SK-N-DZ (cell line): Measurements from ENCODE around the gene BAIAP2L2.
A peak's percentile ranks its signal among the peaks of the same experiment; 100 is the strongest.

Experiments
- DNase-seq: peaks from one replicate; pipeline ENCODE4 v3.0.0-alpha.2; 2015; ENCODE audit warnings: low spot score

The BAIAP2L2 gene

GRCh38 chr22:38108561-38109319 is 1.7 kb downstream of the BAIAP2L2 start:
- no peak for DNase-seq

GRCh38 chr22:38107692-38108515 is 2.6 kb downstream of the BAIAP2L2 start:
- DNase-seq, result no peak

GRCh38 chr22:38106814-38107578 is 3.5 kb downstream of the BAIAP2L2 start:
- DNase-seq, result no peak

- no peak for DNase-seq
These were observed 6.4 kb downstream of the BAIAP2L2 start for GRCh38 chr22:38104084-38104483.

- DNase-seq, result no peak
These were observed 6.8 kb downstream of the BAIAP2L2 start for GRCh38 chr22:38103641-38104040.

GRCh38 chr22:38098410-38099249 is 11.9 kb downstream of the BAIAP2L2 start:
- no peak for DNase-seq

GRCh38 chr22:38097557-38098409 is 12.7 kb downstream of the BAIAP2L2 start:
- peak; percentile 81 for DNase-seq

GRCh38 chr22:38097058-38097457 is 13.4 kb downstream of the BAIAP2L2 start:
- DNase-seq, result no peak

GRCh38 chr22:38089474-38089851 is 21.0 kb downstream of the BAIAP2L2 start:
- DNase-seq, result no peak

GRCh38 chr22:38088629-38089473 is 21.6 kb downstream of the BAIAP2L2 start:
- no peak for DNase-seq

- no peak for DNase-seq
These were observed 22.6 kb downstream of the BAIAP2L2 start for GRCh38 chr22:38087855-38088254.

- no peak for DNase-seq
These were observed 23.5 kb downstream of the BAIAP2L2 start for GRCh38 chr22:38086942-38087341.

- DNase-seq, result no peak
These were observed 24.3 kb downstream of the BAIAP2L2 start for GRCh38 chr22:38086001-38086845.

GRCh38 chr22:38085501-38085900 is 25.0 kb downstream of the BAIAP2L2 start:
- no peak for DNase-seq

GRCh38 chr22:38085056-38085455 is 25.4 kb downstream of the BAIAP2L2 start:
- DNase-seq, result no peak

- DNase-seq, result no peak
These were observed 26.4 kb downstream of the BAIAP2L2 start, which contains the start of gene SLC16A8 for GRCh38 chr22:38083931-38084631. TSS of gene SLC16A8 (minus strand) at chr22:38084184. CDS start at chr22:38082873, 1,311 bp downstream.

- no peak for DNase-seq
These were observed 27.3 kb downstream of the BAIAP2L2 start for GRCh38 chr22:38082986-38083710.
